SK-N-SH (cell line): ENCODE measurements around the gene CLDN14. TPM values are rescaled to one million over a fixed set of nuclear protein-coding genes. Genes with fewer than 3 reads are reported as not detected.

ENCODE experiments used
- polyA plus RNA-seq, 3 experiments: library from polyadenylated mRNA; depleted of rRNA; stranded (reverse); fragments of >200 nt; gene quantifications; 2 replicates each; pipeline ENCODE4 v1.2.3, GENCODE V29; 2012

The CLDN14 gene
- polyA plus RNA-seq, 1 of the 3 experiments (the other 2 are of a cell fraction): not detected

Other genes starting within 250 kb of the CLDN14 start
- 8.2 and 10.7 TPM in 2 replicates for gene MORC3, start 159.9 kb downstream of the CLDN14 start, polyA plus RNA-seq (2012; rRNA removed)
- 5.6 and 6.8 TPM in 2 replicates for gene CHAF1B, start 94.7 kb downstream of the CLDN14 start, polyA plus RNA-seq (2012; rRNA removed)
- not detected in 2 replicates for gene SIM2, start 219.0 kb upstream of the CLDN14 start, polyA plus RNA-seq (2012; rRNA removed)